GM08714 (cell line): ENCODE data around the gene PRKAG2.
"Not testable (repeated sequence)": the region's sequence is repeated elsewhere in the genome, so short reads cannot be mapped to it uniquely, and the experiment has no call there.

ENCODE experiments used
- H3K4me3 ChIP-seq: fragments of 200-500 bp; sonication (Bioruptor generic); 2 replicates; pipeline ENCODE4 v1.5.1; 2014; ENCODE audit warnings: mild to moderate bottlenecking, low read length, inconsistent platforms
- ZNF274 ChIP-seq: IDR thresholded peaks from 2 replicates; pipeline ENCODE4 v1.6.1; 2012; ENCODE audit warnings: mild to moderate bottlenecking, low read depth, low read length

Gene PRKAG2

DNA sequence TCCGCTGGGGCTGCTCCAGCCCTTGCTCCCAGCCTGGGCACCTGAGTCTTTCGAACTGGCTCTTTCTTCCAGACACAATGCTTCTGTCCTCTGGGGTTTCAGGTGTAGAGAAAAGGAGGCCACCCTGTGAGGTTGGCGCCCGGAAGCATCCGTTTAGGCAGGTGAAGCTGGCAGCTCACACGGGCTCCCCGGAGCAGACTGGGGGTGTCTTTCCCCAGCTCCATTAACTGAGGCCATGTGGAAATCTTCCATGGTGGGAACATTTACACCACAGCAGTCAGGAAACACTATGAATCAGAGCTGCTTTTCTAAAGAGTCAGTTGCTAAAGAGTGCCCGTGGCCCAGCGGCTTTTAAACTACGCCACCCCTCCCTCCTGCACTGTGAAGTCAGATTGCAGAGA lies 29.2 kb downstream of the PRKAG2 start:
- TF ChIP-seq ZNF274 = no peak

DNA sequence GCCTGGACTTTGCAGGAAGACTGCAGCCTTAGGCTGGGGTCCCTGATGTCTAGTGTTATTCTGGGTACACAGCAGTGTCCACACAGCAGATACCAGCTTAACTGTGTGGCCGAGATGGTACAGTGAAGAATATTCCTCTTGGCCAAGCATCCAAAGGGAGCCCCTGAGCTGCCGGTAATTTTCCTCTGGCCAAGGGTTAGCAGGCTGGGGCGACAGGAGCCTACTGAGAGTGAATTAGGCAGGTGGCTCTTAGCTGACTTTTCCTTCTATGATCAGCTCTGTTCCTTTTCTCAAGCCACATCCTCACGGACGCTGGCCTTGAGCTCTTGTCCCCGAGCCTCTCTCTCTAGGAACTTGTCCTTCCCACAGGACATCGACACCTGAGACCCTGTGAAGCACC lies 29.8 kb downstream of the PRKAG2 start:
- TF ChIP-seq ZNF274 = no peak
- no peak overlapping the region for H3K4me3 ChIP-seq

More for the DNA sequence above, 29.2 kb downstream of the PRKAG2 start:
- H3K4me3 ChIP-seq = no peak overlapping the region

DNA sequence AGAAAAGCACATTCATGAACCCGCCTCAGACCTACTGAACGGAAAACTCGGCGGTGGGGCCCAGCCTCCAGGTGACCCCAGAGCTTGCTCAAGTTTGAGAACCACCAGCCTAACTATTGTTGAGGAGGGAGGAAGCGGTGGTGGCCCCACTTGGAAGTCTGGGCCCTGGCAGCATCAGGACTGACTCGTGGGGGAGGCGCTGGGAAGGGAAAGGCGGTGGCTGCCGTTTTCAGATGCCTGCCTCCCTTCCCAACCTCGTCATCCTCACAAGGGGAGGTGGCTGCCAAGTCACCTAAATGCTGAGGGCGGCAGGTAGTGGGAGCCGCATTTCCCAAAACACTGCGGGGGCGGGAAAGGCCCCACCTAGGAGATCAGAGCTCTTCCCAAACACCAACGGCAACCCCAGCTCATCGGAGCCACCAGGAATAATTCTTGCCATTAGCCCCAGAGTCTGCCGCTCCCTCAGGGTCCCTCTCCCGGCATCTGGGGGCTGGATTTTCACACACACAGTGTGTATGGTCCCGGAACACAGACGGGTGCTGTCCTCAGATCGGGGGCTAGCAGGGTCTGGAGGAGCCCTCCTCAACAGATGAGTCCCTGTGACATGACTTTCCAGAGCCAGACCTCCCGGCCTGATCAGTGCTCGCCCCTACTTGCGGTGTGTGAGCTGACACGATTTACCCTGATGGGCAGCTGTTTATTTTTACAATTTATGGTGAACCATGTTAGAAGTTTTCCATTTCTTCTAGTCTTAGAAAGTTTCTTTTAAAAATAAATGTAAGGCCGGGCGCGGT lies 31.3 kb downstream of the PRKAG2 start:
- H3K4me3 ChIP-seq = no peak overlapping the region
- TF ChIP-seq ZNF274 = no peak

DNA sequence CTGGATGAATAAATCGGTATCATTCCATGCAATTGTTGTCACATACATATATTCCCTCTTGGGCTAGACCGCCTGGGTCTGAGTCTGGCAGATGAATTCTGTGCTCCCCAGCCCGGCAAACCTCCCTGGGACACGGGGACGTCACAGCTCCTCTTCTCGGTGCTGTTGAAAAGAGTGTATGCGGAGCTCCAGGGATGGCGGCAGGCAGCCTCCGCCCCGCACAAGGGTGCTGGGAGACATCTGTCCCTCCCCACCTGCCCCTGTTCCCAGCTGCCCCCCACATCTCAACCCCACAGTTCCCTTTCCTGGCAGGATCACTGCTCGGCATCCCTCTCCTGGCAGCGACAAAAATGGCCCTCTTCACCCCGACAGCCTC lies 32.1 kb downstream of the PRKAG2 start:
- no peak for TF ChIP-seq ZNF274
- H3K4me3 ChIP-seq = no peak overlapping the region

DNA sequence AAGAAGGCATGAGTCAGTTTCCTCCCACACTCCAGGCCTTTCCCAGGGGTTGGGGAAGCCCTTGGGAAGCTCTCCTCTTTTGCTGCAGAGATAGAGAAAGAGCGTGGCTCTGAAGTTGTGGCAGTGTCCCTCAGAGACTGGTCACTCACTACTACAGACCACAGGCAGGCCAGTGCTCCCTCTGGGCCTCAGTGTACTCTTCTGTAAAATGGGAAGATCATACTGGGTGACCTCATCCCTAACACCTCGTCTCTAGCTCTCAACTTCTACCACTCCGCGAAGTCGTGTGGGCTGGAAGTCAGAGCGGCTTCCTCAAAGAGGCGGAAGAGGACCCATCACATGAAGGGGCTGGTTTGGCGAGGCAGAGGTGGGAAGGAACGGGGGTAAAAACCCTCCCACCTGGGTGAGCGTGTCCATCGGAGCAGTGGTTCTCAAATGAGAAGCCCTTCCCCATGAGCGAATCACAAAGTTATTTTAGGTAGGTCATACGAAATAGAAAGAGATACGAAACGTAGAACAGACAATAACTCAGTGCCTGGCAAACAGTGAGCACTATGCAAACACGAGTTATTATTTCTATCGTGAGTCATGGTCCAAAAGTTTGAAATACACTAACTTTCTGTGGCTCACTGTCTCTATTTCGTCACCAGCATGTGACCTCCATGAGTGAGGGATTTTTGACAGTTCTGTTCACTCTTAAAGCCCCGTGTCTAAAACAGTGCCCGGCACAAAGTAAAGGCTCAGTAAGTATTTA lies 32.7 kb downstream of the PRKAG2 start:
- TF ChIP-seq ZNF274 = no peak
- no peak overlapping the region for H3K4me3 ChIP-seq

DNA sequence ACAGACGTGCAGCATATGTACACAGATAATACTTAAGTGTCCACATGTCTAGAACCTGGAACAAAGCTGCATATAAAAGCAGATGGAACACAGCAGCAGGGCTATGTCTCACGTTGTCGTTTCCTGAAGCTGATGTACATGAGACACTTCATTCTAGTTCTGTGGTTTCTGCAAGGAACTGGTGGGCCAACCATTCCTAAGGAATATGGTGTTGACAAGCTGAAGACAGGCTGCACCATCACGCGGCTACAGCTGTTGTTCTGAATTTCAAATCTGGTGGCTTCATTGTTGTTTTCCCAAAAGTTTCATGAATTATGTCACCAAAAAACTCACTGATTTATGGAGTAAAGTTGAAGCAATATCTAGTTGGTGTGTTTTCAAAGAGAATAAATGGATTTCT lies 33.7 kb downstream of the PRKAG2 start:
- H3K4me3 ChIP-seq = no peak overlapping the region
- no peak for TF ChIP-seq ZNF274

DNA sequence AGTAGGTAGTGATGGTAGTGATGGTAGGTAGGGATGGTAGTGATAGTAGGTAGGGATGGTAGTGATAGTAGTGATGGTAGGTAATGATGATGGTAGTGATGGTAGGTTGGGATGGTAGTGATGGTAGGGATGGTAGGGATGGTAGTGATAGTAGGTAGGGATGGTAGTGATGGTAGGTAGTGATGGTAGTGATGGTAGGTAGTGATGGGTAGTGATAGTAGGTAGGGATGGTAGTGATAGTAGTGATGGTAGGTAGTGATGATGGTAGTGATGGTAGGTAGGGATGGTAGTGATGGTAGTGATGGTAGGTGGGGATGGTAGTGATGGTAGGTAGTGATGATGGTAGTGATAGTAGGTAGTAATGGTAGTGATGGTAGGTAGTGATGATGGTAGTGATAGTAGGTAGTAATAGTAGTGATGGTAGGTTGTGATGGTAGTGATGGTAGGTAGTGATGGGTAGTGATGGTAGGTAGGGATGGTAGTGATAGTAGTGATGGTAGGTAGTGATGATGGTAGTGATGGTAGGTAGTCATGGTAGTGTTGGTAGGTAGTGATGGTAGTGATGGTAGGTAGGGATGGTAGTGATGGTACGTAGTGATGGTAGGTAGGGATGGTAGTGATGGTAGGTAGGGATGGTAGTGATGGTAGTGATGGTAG lies 35.4 kb downstream of the PRKAG2 start:
- not testable (repeated sequence) for H3K4me3 ChIP-seq

DNA sequence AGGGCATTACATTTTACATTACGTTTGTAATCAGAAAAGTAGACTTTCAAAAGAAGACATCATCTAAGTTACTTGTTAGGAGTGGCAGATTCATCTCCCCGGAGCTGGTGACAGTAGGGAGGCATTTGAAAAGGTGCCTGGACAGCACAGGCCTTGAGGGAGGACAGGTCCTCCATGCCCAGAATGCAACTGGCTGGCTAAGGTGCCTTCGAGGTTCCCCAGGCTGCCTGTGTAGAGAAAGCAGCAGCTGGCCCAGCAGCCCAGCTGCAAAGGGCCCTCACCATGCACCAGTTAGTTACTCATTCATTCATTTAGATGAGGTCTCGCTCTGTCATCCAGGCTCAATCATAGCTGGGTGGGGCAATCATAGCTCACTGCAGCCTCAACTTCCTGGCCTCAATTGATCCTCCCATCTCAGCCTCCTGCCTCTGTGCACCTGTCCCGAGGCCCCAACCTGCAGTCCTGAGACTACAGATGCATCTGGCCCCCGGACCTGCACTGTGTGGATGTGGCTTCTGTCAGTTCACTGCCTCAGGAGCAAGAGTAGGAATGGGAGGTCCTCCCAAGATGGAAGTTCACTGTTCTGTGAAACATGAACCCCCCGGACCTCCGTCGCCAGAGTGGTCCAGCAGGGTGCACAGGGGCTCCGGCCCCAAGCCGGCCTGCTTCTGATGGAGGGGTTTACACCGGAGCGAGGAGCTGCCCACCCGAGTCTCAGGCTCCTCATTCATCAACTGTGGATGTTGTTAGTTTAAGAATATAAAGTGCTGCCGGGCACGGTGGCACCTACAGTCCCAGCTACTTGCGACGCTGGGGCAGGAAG lies 36.6 kb downstream of the PRKAG2 start:
- TF ChIP-seq ZNF274 = no peak
- H3K4me3 ChIP-seq = no peak overlapping the region

DNA sequence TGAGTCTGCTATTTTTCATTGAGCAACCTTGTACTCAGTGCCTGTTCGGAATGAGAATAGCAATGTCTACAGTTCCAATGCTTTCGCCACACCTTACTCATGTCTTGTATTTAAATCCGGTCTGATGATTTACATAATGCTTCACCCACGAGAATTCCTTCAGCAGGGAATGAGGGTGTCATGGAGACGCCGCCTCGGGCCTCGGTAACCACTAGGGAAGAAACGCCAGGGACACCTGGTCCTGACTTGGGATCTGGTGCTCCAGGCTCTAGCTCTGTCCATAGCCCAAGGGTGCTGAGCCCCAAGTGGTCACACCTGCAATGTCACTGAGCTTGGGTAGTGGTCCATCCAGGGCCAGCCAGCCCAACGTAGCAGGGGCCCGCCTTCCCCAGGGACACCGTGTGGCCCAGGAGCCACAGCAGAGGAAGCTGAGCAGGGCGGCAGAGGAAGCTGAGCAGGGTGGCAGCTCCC lies 37.4 kb downstream of the PRKAG2 start:
- no peak for TF ChIP-seq ZNF274
- H3K4me3 ChIP-seq = no peak overlapping the region

DNA sequence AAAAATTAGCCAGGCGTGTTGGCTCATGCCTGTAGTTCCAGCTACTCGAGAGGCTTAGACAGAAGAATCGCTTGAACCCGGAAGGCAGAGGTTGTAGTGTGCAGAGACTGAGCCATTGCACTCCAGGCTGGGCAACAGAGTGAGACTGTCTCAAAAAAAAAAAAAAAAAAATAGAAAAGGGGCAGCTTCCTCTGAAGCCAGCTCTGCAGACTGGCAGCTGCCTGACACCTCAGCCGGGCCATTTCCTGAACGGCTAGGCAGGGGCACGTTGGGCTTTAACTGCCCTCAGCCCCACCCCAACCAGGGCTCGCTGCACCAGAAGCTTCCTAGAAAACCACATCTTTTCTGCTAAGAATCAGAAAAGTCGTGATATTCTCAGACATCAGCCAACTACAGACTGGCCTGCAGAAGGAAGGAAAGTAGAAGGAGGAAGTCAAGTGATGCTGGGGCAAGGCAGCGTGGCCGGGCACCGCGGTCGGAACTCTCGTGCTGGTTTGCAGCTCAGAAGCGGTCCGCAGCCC lies 38.0 kb downstream of the PRKAG2 start:
- H3K4me3 ChIP-seq = no peak overlapping the region
- no peak for TF ChIP-seq ZNF274

DNA sequence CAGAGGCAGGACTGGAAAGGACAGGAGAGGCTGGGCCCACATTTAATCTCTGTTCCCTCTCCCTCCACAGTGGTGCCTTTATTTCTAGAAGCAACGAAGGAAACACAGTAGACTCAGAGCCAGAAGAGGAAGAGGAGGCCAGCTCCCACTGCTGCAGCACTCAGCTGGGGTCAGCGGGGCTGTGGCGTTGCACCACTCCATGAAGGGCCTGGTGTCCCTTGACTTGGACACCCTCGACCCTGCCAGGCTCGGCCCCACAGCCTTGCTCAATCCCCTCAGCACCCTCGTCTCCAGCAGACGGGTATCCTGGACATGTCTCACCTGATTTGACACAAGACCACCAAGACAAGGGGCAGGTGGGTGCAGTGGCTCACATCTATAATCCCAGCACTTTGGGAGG lies 38.8 kb downstream of the PRKAG2 start:
- no peak for TF ChIP-seq ZNF274
- H3K4me3 ChIP-seq = no peak overlapping the region

DNA sequence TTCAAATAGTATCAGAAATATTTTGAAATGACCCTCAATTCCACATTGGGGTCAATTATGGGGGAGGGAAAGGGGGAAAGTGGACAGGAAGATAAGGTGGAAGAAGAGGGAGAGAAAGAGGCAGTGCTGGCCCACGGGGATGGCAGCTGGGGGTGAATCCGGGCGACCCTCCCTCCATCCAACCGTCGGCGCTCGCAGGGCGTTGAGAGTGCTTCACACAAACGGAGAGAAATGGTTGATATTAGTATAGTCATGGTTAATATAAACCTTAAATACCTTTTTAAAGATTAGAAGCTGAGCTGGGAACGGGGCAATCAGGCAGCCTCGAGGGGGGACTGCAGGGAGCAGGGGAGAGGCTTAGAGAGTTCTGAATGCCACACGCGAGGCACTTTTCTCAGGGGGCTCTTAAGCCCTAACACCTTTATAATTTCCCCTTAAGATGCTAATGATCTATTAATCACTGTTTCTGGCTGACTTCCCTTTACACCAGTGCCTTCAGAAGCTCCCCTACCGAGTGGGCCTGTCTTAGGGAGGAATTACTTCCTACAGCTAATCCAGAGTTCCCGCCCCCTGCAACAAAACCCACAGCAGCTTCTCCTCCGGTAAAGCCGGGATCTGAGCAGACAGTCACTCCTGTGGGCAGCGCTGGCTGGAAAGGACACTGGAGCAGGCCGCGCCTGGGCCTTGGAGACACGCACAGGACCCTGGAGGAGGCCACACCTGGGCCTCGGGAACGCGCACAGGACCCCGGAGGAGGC lies 39.5 kb downstream of the PRKAG2 start:
- no peak overlapping the region for H3K4me3 ChIP-seq
- no peak for TF ChIP-seq ZNF274

DNA sequence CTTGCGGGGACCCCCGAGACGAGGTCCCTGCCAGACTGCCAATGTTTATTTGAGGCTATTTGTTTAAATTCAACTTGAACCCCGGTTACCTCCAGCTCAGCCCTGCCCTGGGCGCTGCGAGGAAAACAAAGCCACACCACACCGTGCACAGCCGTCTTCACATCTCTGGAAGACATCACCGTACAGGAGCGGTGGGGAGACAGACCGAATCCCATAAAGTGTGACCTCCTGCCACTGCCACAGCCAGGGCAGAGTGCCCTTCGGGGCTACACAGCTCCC lies 40.0 kb downstream of the PRKAG2 start:
- no peak overlapping the region for H3K4me3 ChIP-seq
- no peak for TF ChIP-seq ZNF274
